WTC11 (cell line): Measurements from ENCODE around the gene KRTAP5-1. TPM values are rescaled to one million over a fixed set of nuclear protein-coding genes. Genes with fewer than 3 reads are reported as not detected.
"Not testable (repeated sequence)": the region's sequence is repeated elsewhere in the genome, so short reads cannot be mapped to it uniquely, and the experiment has no call there.

Experiments used
- ATAC-seq: fragments of 200-7000 bp; cut with Tn5 transposase; 2 replicates; pipeline ENCODE4 v1.10.0; 2021; ENCODE audit warnings: mild to moderate bottlenecking, moderate library complexity
- CTCF ChIA-PET: fragments of 300-600 bp; sonication (Branson Sonifier 250); formaldehyde crosslinking; loops from one replicate; lab custom pipeline; 2021; ENCODE audit warnings: antibody characterized with exemption; lab: Charles Lee
- POLR2A ChIA-PET: fragments of 350-600 bp; sonication (Branson Sonifier 250); formaldehyde crosslinking; loops from one replicate; lab custom pipeline; 2021; ENCODE audit warnings: antibody characterized with exemption; lab: Charles Lee
- DNase-seq: peaks from one replicate; pipeline ENCODE4 v3.0.0; 2021; ENCODE audit warnings: low spot score
- H3K27ac Mint-ChIP-seq: 2 replicates; pipeline ENCODE4 v1.8.0; 2021; ENCODE audit warnings: mixed read lengths
- H3K27me3 Mint-ChIP-seq: 2 replicates; pipeline ENCODE4 v1.8.0; 2021; ENCODE audit warnings: low read depth, mild to moderate bottlenecking, moderate library complexity, mixed read lengths
- H3K36me3 Mint-ChIP-seq: 2 replicates; pipeline ENCODE4 v1.8.0; 2021; ENCODE audit warnings: mixed read lengths
- H3K4me1 Mint-ChIP-seq: 2 replicates; pipeline ENCODE4 v1.8.0; 2022; ENCODE audit warnings: mixed read lengths
- H3K4me3 Mint-ChIP-seq: 2 replicates; pipeline ENCODE4 v1.8.0; 2021; ENCODE audit warnings: mild to moderate bottlenecking, moderate library complexity, mixed read lengths
- H3K9me3 Mint-ChIP-seq: 2 replicates; pipeline ENCODE4 v1.8.0; 2021; ENCODE audit warnings: mixed read lengths
- ATF1 ChIP-seq: sonication (generic); formaldehyde crosslinking; IDR thresholded peaks from 2 replicates; pipeline ENCODE4 v1.8.1; 2023; ENCODE audit warnings: mild to moderate bottlenecking, moderate library complexity, missing genetic modification reagents
- CBFB ChIP-seq: sonication (generic); formaldehyde crosslinking; IDR thresholded peaks from 2 replicates; pipeline ENCODE4 v1.8.1; 2022; ENCODE audit warnings: mild to moderate bottlenecking, low read depth, missing genetic modification reagents
- ESRRA ChIP-seq: sonication (generic); formaldehyde crosslinking; IDR thresholded peaks from 2 replicates; pipeline ENCODE4 v1.8.1; 2022; ENCODE audit warnings: mild to moderate bottlenecking, missing genetic modification reagents, borderline replicate concordance
- FOXK1 ChIP-seq: sonication (generic); formaldehyde crosslinking; IDR thresholded peaks from 2 replicates; pipeline ENCODE4 v1.8.0; 2022; ENCODE audit warnings: mild to moderate bottlenecking, moderate library complexity, missing genetic modification reagents
- IRF1 ChIP-seq: sonication (generic); formaldehyde crosslinking; IDR thresholded peaks from 2 replicates; pipeline ENCODE4 v1.8.0; 2023; ENCODE audit warnings: missing genetic modification reagents
- JAZF1 ChIP-seq: fragments of 250-450 bp; sonication (Bioruptor Pico); IDR thresholded peaks from 2 replicates; pipeline ENCODE4 v1.9.0; 2021; ENCODE audit warnings: moderate library complexity, mild to moderate bottlenecking, inconsistent platforms
- SMAD3 ChIP-seq: sonication (generic); formaldehyde crosslinking; IDR thresholded peaks from 2 replicates; pipeline ENCODE4 v1.8.0; 2022; ENCODE audit warnings: missing genetic modification reagents, mild to moderate bottlenecking, borderline replicate concordance
- SP1 ChIP-seq: sonication (generic); formaldehyde crosslinking; conservative IDR thresholded peaks from 2 replicates; pipeline ENCODE4 v1.8.1; 2022; ENCODE audit warnings: missing genetic modification reagents
- ZBTB21 ChIP-seq: sonication (generic); formaldehyde crosslinking; IDR thresholded peaks from 2 replicates; pipeline ENCODE4 v1.8.1; 2023; ENCODE audit warnings: mild to moderate bottlenecking, missing genetic modification reagents, borderline replicate concordance
- total RNA-seq: library from RNA; stranded (reverse); gene quantifications from 3 replicates; pipeline ENCODE4 v1.2.3, GENCODE V29; 2021
- TF ChIP-seq, protein P1 (sequence below): fragments of 250-450 bp; sonication (Bioruptor Pico); IDR thresholded peaks from 2 replicates; pipeline ENCODE4 v2.1.2; 2022; ENCODE audit warnings: mild to moderate bottlenecking, moderate library complexity
- TF ChIP-seq, protein P2 (sequence below): sonication (generic); formaldehyde crosslinking; IDR thresholded peaks from 2 replicates; pipeline ENCODE4 v1.8.0; 2023; ENCODE audit warnings: missing genetic modification reagents, mild to moderate bottlenecking, borderline replicate concordance
- TF ChIP-seq, protein P3 (sequence below): sonication (generic); formaldehyde crosslinking; IDR thresholded peaks from 2 replicates; pipeline ENCODE4 v1.8.1; 2023; ENCODE audit warnings: mild to moderate bottlenecking, missing genetic modification reagents, borderline replicate concordance

The KRTAP5-1 gene
- total RNA-seq, 1 experiment from 2014 or later, result not detected

DNA sequence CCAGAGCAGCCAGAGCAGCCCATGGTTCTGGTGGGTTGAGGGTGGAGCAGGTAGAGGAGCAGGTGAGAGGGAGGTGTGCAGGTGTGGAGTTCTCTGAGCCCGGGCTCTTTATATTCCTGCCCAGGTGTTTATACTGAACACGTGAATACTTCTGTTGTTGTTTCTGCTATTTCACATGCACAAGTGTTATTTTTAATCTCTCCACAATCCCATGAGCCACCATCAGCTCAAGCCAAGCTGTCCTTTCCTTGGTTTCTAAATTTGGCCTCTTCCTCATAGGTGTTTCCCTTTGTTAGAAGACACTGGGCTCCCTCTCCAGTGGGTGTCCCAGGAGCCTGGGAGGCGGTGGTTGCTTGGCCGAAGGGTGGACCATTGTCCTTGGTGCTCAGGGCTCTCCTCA lies 23.3 kb upstream of the KRTAP5-1 start, which contains the start of gene KRTAP5-3:
Gene KRTAP5-3, minus strand, starts transcription at position 101 of the 400 bp plus-strand sequence. Its CDS starts 78 bp downstream, at position 23.
- Mint-ChIP-seq H3K4me1 (peaks cover 12% of the 10 kb centered on the region), H3K9me3 (peaks cover 14% of the 10 kb centered on the region), H3K27ac (no peak within 1 kb of the TSS), H3K4me3 (no peak within 1 kb of the TSS), H3K27me3 (peaks cover 26% of the 10 kb centered on the region), H3K36me3 (peaks cover 7% of the 10 kb centered on the region)
- DNase-seq, result no peak
- POLR2A ChIA-PET, result no interaction called here
- no peak for ATAC-seq
- CTCF ChIA-PET, result interaction anchor here (1.1 to 2.2 kb wide), 3 partner anchors 13 to 62 kb away, joined by 3 to 17 read pairs (median 14); partner anchors contain the start of gene KRTAP5-5
- TF ChIP-seq FOXK1 (CRISPR knock-in tag) (no peak), CBFB (CRISPR knock-in tag) (no peak), JAZF1 (CRISPR knock-in tag) (no peak), IRF1 (CRISPR knock-in tag) (no peak), ATF1 (CRISPR knock-in tag) (no peak), SP1 (CRISPR knock-in tag) (no peak), ZBTB21 (CRISPR knock-in tag) (no peak), ESRRA (no peak)
- TF ChIP-seq, protein P1, sequence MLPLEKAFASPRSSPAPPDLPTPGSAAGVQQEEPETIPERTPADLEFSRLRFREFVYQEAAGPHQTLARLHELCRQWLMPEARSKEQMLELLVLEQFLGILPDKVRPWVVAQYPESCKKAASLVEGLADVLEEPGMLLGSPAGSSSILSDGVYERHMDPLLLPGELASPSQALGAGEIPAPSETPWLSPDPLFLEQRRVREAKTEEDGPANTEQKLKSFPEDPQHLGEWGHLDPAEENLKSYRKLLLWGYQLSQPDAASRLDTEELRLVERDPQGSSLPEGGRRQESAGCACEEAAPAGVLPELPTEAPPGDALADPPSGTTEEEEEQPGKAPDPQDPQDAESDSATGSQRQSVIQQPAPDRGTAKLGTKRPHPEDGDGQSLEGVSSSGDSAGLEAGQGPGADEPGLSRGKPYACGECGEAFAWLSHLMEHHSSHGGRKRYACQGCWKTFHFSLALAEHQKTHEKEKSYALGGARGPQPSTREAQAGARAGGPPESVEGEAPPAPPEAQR, result no peak

- POLR2A ChIA-PET, DNase-seq, H3K36me3 Mint-ChIP-seq, H3K27ac Mint-ChIP-seq, ATAC-seq, H3K4me3 Mint-ChIP-seq: not testable (repeated sequence)
- Mint-ChIP-seq H3K9me3 (peaks cover 14% of the 10 kb centered on the region), H3K4me1 (peaks cover 12% of the 10 kb centered on the region), H3K27me3 (peaks cover 26% of the 10 kb centered on the region)
- CTCF ChIA-PET, result interaction anchor here (1.1 to 2.2 kb wide), 3 partner anchors 12 to 61 kb away, joined by 3 to 17 read pairs (median 14); partner anchors contain the start of gene KRTAP5-5
Observed at GRCh38 chr11:1607901-1608300, 22.8 kb upstream of the KRTAP5-1 start.

DNA sequence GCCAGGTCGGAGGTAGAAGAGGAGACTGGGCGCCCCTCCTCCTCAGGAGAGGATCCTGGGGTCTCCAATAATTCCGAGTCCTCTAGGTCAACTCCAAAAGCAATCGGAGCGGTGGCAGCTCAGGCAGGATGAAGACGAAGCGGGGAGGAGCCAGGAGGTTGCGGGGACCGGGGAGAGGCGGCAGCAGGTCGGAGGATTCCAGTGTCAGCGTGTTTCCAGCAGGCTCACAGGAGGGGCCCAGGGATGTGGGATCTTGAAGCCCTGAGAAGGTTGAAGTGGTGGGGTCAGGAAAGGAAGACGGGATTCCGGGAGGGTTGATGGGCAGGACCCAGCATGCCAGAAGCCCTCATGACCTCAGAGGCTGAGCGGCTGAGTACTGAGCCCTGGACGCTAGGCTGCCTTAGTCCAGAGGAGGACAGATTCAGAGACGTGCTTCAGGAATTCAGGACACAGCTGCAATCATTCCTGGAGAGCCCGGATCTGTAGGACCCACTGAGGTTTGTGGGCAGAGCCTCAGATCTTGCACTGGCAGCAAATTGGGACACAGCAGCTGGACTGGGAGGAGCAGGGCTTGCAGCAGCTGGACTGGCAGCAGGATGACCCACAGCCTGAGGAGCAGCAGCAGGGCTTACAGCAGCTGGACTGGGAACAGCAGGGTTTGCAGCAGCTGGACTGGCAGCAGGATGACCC lies 22.2 kb upstream of the KRTAP5-1 start:
- ATAC-seq (peak; percentile 83), DNase-seq (peak; percentile 40)
- Mint-ChIP-seq H3K27me3 (peaks cover 29% of the 10 kb centered on the region), H3K4me1 (peaks cover 12% of the 10 kb centered on the region), H3K9me3 (peaks cover 17% of the 10 kb centered on the region)
- H3K27ac Mint-ChIP-seq, H3K4me3 Mint-ChIP-seq, H3K36me3 Mint-ChIP-seq, POLR2A ChIA-PET: not testable (repeated sequence)
- CTCF ChIA-PET, result interaction anchor here (1.1 to 2.2 kb wide), 3 partner anchors 12 to 61 kb away, joined by 3 to 17 read pairs (median 14); partner anchors contain the start of gene KRTAP5-5

GRCh38 chr11:1605923-1606322 lies 20.8 kb upstream of the KRTAP5-1 start:
- POLR2A ChIA-PET, H3K4me3 Mint-ChIP-seq, H3K27ac Mint-ChIP-seq, DNase-seq, ATAC-seq: not testable (repeated sequence)
- H3K36me3 Mint-ChIP-seq, result peaks cover 23% of the 10 kb centered on the region
- H3K9me3 Mint-ChIP-seq, result peaks cover 28% of the 10 kb centered on the region
- peaks cover 10% of the 10 kb centered on the region for H3K4me1 Mint-ChIP-seq
- H3K27me3 Mint-ChIP-seq, result peaks cover 36% of the 10 kb centered on the region
- CTCF ChIA-PET, result interaction anchor here (1.0 to 1.8 kb wide), 3 partner anchors 10 to 59 kb away, joined by 3 to 10 read pairs (median 5); no protein-coding TSS in a partner anchor

- DNase-seq, result no peak
- H3K4me3 Mint-ChIP-seq, result no peak overlapping the region
- peaks cover 28% of the 10 kb centered on the region for H3K9me3 Mint-ChIP-seq
- peaks cover 17% of the 10 kb centered on the region for H3K4me1 Mint-ChIP-seq
- no peak overlapping the region for H3K27ac Mint-ChIP-seq
- ChIA-PET CTCF (interaction anchor here (1.0 to 1.8 kb wide), 2 partner anchors 9 to 58 kb away, joined by 3 to 10 read pairs; no protein-coding TSS in a partner anchor), POLR2A (no interaction called here)
- ATAC-seq, result no peak
- peaks cover 34% of the 10 kb centered on the region for H3K27me3 Mint-ChIP-seq
- H3K36me3 Mint-ChIP-seq, result peaks cover 27% of the 10 kb centered on the region
- TF ChIP-seq, protein P2, sequence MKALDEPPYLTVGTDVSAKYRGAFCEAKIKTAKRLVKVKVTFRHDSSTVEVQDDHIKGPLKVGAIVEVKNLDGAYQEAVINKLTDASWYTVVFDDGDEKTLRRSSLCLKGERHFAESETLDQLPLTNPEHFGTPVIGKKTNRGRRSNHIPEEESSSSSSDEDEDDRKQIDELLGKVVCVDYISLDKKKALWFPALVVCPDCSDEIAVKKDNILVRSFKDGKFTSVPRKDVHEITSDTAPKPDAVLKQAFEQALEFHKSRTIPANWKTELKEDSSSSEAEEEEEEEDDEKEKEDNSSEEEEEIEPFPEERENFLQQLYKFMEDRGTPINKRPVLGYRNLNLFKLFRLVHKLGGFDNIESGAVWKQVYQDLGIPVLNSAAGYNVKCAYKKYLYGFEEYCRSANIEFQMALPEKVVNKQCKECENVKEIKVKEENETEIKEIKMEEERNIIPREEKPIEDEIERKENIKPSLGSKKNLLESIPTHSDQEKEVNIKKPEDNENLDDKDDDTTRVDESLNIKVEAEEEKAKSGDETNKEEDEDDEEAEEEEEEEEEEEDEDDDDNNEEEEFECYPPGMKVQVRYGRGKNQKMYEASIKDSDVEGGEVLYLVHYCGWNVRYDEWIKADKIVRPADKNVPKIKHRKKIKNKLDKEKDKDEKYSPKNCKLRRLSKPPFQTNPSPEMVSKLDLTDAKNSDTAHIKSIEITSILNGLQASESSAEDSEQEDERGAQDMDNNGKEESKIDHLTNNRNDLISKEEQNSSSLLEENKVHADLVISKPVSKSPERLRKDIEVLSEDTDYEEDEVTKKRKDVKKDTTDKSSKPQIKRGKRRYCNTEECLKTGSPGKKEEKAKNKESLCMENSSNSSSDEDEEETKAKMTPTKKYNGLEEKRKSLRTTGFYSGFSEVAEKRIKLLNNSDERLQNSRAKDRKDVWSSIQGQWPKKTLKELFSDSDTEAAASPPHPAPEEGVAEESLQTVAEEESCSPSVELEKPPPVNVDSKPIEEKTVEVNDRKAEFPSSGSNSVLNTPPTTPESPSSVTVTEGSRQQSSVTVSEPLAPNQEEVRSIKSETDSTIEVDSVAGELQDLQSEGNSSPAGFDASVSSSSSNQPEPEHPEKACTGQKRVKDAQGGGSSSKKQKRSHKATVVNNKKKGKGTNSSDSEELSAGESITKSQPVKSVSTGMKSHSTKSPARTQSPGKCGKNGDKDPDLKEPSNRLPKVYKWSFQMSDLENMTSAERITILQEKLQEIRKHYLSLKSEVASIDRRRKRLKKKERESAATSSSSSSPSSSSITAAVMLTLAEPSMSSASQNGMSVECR (CRISPR knock-in tag), result no peak
- TF ChIP-seq SMAD3 (CRISPR knock-in tag), result no peak
- TF ChIP-seq, protein P3, sequence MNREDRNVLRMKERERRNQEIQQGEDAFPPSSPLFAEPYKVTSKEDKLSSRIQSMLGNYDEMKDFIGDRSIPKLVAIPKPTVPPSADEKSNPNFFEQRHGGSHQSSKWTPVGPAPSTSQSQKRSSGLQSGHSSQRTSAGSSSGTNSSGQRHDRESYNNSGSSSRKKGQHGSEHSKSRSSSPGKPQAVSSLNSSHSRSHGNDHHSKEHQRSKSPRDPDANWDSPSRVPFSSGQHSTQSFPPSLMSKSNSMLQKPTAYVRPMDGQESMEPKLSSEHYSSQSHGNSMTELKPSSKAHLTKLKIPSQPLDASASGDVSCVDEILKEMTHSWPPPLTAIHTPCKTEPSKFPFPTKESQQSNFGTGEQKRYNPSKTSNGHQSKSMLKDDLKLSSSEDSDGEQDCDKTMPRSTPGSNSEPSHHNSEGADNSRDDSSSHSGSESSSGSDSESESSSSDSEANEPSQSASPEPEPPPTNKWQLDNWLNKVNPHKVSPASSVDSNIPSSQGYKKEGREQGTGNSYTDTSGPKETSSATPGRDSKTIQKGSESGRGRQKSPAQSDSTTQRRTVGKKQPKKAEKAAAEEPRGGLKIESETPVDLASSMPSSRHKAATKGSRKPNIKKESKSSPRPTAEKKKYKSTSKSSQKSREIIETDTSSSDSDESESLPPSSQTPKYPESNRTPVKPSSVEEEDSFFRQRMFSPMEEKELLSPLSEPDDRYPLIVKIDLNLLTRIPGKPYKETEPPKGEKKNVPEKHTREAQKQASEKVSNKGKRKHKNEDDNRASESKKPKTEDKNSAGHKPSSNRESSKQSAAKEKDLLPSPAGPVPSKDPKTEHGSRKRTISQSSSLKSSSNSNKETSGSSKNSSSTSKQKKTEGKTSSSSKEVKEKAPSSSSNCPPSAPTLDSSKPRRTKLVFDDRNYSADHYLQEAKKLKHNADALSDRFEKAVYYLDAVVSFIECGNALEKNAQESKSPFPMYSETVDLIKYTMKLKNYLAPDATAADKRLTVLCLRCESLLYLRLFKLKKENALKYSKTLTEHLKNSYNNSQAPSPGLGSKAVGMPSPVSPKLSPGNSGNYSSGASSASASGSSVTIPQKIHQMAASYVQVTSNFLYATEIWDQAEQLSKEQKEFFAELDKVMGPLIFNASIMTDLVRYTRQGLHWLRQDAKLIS (CRISPR knock-in tag), result no peak
Observed at GRCh38 chr11:1604711-1605110, 19.6 kb upstream of the KRTAP5-1 start.
